ENCODE measurements around the gene ZNF135. TPM values are rescaled to one million over a fixed set of nuclear protein-coding genes. Genes with fewer than 3 reads are reported as not detected.

The ZNF135 gene
- total and polyA plus RNA-seq, 4 donors: 0.31 to 1.5 (median 0.42) TPM

GRCh38 chr19:58089846-58090245, 30.8 kb downstream of the ZNF135 start:
- Histone ChIP-seq H3K9ac (ENCODE audit: low read depth in 1 of 2, low read length in 2 of 2) (no peak overlapping the region), H3K9me3 (ENCODE audit: control insufficient read depth in 4 of 4, low read length in 3 of 4) (peaks cover 15 to 49% (median 39%) of the 10 kb centered on the region in 4 donors), H3K27me3 (ENCODE audit: control insufficient read depth in 4 of 4, insufficient read depth in 4 of 4, low read length in 3 of 4) (no peaks in the 10 kb centered on the region), H3K27ac (ENCODE audit: low read depth in 1 of 2, low read length in 2 of 2) (no peak overlapping the region), H3K4me1 (ENCODE audit: control insufficient read depth in 4 of 4, insufficient read depth in 4 of 4, low read length in 3 of 4) (no peaks in the 10 kb centered on the region), H3K36me3 (ENCODE audit: control insufficient read depth in 4 of 4, insufficient read depth in 3 of 4, low read depth in 1 of 4, low read length in 3 of 4) (peaks cover 0 to 11% (median 0%) of the 10 kb centered on the region in 4 donors), H3K4me3 (ENCODE audit: low read depth in 1 of 3, low read length in 3 of 3) (peak overlapping the region in 2 of 3 donors; percentile 32 to 38)
- TF ChIP-seq FOXA2 (IDR thresholded peaks at IDR 0.05) (no peak), RAD21 (IDR thresholded peaks at IDR 0.05) (no peak), YY1 (IDR thresholded peaks at IDR 0.05) (no peak)
- DNase-seq (ENCODE audit: low spot score): no peak
- whole genome bisulfite sequencing: 97% methylated on average over 16 of the region's 16 CpGs

GRCh38 chr19:58091251-58091995, 32.3 kb downstream of the ZNF135 start:
- TF ChIP-seq NR2F2 (IDR thresholded peaks at IDR 0.05) (no peak), ZBTB33 (IDR thresholded peaks at IDR 0.05) (no peak), FOXA1 (IDR thresholded peaks at IDR 0.05) (no peak), RXRA (IDR thresholded peaks at IDR 0.05) (no peak), JUND (IDR thresholded peaks at IDR 0.05) (no peak), CTCF (IDR thresholded peaks at IDR 0.05; ENCODE audit: low read depth, low read length, missing input control) (no peak), HNF4G (IDR thresholded peaks at IDR 0.05) (no peak), FOXA2 (IDR thresholded peaks at IDR 0.05) (no peak)
- 81% methylated on average over 11 of the region's 11 CpGs for WGBS
- Histone ChIP-seq H3K4me3 (ENCODE audit: low read depth in 1 of 3, low read length in 3 of 3) (peak overlapping the region in 1 of 3 donors; percentile 16), H3K27me3 (ENCODE audit: control insufficient read depth in 4 of 4, insufficient read depth in 4 of 4, low read length in 3 of 4) (no peaks in the 10 kb centered on the region), H3K4me1 (ENCODE audit: control insufficient read depth in 4 of 4, insufficient read depth in 4 of 4, low read length in 3 of 4) (no peaks in the 10 kb centered on the region), H3K27ac (ENCODE audit: low read depth in 1 of 2, low read length in 2 of 2) (no peak overlapping the region), H3K9me3 (ENCODE audit: control insufficient read depth in 4 of 4, low read length in 3 of 4) (peaks cover 21 to 47% (median 30%) of the 10 kb centered on the region in 4 donors), H3K36me3 (ENCODE audit: control insufficient read depth in 4 of 4, insufficient read depth in 3 of 4, low read depth in 1 of 4, low read length in 3 of 4) (peaks cover 0 to 1% (median 0%) of the 10 kb centered on the region in 4 donors), H3K9ac (ENCODE audit: low read depth in 1 of 2, low read length in 2 of 2) (no peak overlapping the region)
- no peak for DNase-seq (ENCODE audit: low spot score)

GRCh38 chr19:58093071-58093470, 34.0 kb downstream of the ZNF135 start:
- Histone ChIP-seq H3K9ac (ENCODE audit: low read depth in 1 of 2, low read length in 2 of 2) (no peak overlapping the region), H3K27me3 (ENCODE audit: control insufficient read depth in 4 of 4, insufficient read depth in 4 of 4, low read length in 3 of 4) (no peaks in the 10 kb centered on the region), H3K36me3 (ENCODE audit: control insufficient read depth in 4 of 4, insufficient read depth in 3 of 4, low read depth in 1 of 4, low read length in 3 of 4) (no peaks in the 10 kb centered on the region), H3K9me3 (ENCODE audit: control insufficient read depth in 4 of 4, low read length in 3 of 4) (peaks cover 20 to 33% (median 27%) of the 10 kb centered on the region in 4 donors), H3K27ac (ENCODE audit: low read depth in 1 of 2, low read length in 2 of 2) (no peak overlapping the region), H3K4me1 (ENCODE audit: control insufficient read depth in 4 of 4, insufficient read depth in 4 of 4, low read length in 3 of 4) (peaks cover 0 to 6% (median 2%) of the 10 kb centered on the region in 4 donors), H3K4me3 (ENCODE audit: low read depth in 1 of 3, low read length in 3 of 3) (no peak overlapping the region)
- no peak for TF ChIP-seq HNF4A (conservative IDR thresholded peaks at IDR 0.05)
- no peak for TF ChIP-seq RAD21 (IDR thresholded peaks at IDR 0.05)
- TF ChIP-seq REST (IDR thresholded peaks at IDR 0.05): no peak
- no peak for TF ChIP-seq NR2F2 (IDR thresholded peaks at IDR 0.05)
- no peak for TF ChIP-seq GABPA (IDR thresholded peaks at IDR 0.05 in 1 of 2, conservative IDR thresholded peaks at IDR 0.05 in 1 of 2)
- TF ChIP-seq ATF3 (IDR thresholded peaks at IDR 0.05): no peak
- no peak for TF ChIP-seq SP1 (IDR thresholded peaks at IDR 0.05)
- TF ChIP-seq JUND (IDR thresholded peaks at IDR 0.05): no peak
- TF ChIP-seq MAX (IDR thresholded peaks at IDR 0.05): no peak
- no peak for TF ChIP-seq TAF1 (conservative IDR thresholded peaks at IDR 0.05)
- TF ChIP-seq EGR1 (IDR thresholded peaks at IDR 0.05; ENCODE audit: low read depth in 2 of 2): no peak
- TF ChIP-seq FOXA1 (IDR thresholded peaks at IDR 0.05): no peak
- DNase-seq (ENCODE audit: low spot score): no peak
- 98% methylated on average over 7 of the region's 7 CpGs for WGBS

Data from liver (tissue), 9 donors.